C4-2B (cell line): Measurements from ENCODE around the gene CXADR.
A peak's percentile ranks its signal among the peaks of the same experiment; 100 is the strongest.

Experiments
- H3K27ac ChIP-seq: fragments of 450-650 bp; 2 replicates; pipeline ENCODE4 v1.5.1; 2017
- CTCF ChIP-seq: fragments of 450-650 bp; conservative IDR thresholded peaks from 2 replicates; pipeline ENCODE4 v1.5.1; 2017; ENCODE audit warnings: mild to moderate bottlenecking
- ZFX ChIP-seq: fragments of 450-650 bp; IDR thresholded peaks from 2 replicates; pipeline ENCODE4 v1.6.1; 2017

Gene CXADR

GRCh38 chr21:17542371-17543011 is 29.6 kb downstream of the CXADR start:
- TF ChIP-seq ZFX (no peak), CTCF (no peak)
- no peak overlapping the region for H3K27ac ChIP-seq

- H3K27ac ChIP-seq, result no peak overlapping the region
- TF ChIP-seq CTCF (no peak), ZFX (no peak)
Observed at GRCh38 chr21:17545007-17545406, 32.2 kb downstream of the CXADR start.

- no peak overlapping the region for H3K27ac ChIP-seq
- TF ChIP-seq ZFX, result no peak
Observed at GRCh38 chr21:17548262-17548661, 35.4 kb downstream of the CXADR start.

GRCh38 chr21:17550671-17551308 is 37.9 kb downstream of the CXADR start:
- no peak for TF ChIP-seq ZFX
- TF ChIP-seq CTCF, result no peak

GRCh38 chr21:17552410-17552809 is 39.6 kb downstream of the CXADR start:
- TF ChIP-seq ZFX, result no peak
- TF ChIP-seq CTCF, result no peak
- H3K27ac ChIP-seq, result no peak overlapping the region

More at GRCh38 chr21:17550671-17551308, 37.9 kb downstream of the CXADR start:
- no peak overlapping the region for H3K27ac ChIP-seq

GRCh38 chr21:17554120-17554519 is 41.3 kb downstream of the CXADR start:
- no peak overlapping the region for H3K27ac ChIP-seq
- TF ChIP-seq CTCF, result no peak
- no peak for TF ChIP-seq ZFX

- TF ChIP-seq CTCF (peak; percentile 55), ZFX (no peak)
- H3K27ac ChIP-seq, result no peak overlapping the region
Observed at GRCh38 chr21:17554679-17555465, 42.0 kb downstream of the CXADR start.
